HCT116 (cell line): ENCODE results near the gene PRSS21.

ENCODE experiments used
- POLR2A ChIP-seq: IDR thresholded peaks from 2 replicates; pipeline ENCODE4 v1.7.0; 2011; ENCODE audit warnings: borderline replicate concordance; ENCODE audit not compliant: insufficient read depth, insufficient read length; ENCODE audit errors: extremely low read depth
- POLR2AphosphoS5 ChIP-seq: IDR thresholded peaks from 2 replicates; pipeline ENCODE4 v1.6.1; 2011; ENCODE audit warnings: mild to moderate bottlenecking, low read depth, low read length, moderate library complexity
- RAD21 ChIP-seq: IDR thresholded peaks from 2 replicates; pipeline ENCODE4 v1.6.1; 2012; ENCODE audit warnings: low read depth, mild to moderate bottlenecking
- SIN3A ChIP-seq: IDR thresholded peaks from 2 replicates; pipeline ENCODE4 v1.6.1; 2012; ENCODE audit warnings: low read depth
- YY1 ChIP-seq: IDR thresholded peaks from 2 replicates; pipeline ENCODE4 v1.6.1; 2011; ENCODE audit warnings: low read length, low read depth, moderate library complexity, mild to moderate bottlenecking; ENCODE audit not compliant: insufficient replicate concordance; ENCODE audit errors: extremely low read depth
- ZFX ChIP-seq: fragments of 450-650 bp; IDR thresholded peaks from 2 replicates; pipeline ENCODE4 v1.6.1; 2017
- TF ChIP-seq, protein P1 (sequence below), 3 experiments: fragments of 200-600 bp in 1 of 3; sonication (generic) in 1 of 3; IDR thresholded peaks in 2 of 3; conservative IDR thresholded peaks in 1 of 3; 2 replicates each; pipeline ENCODE4 v1.5.1; 2012 to 2017; ENCODE audit warnings: low read depth in 2 of 3, low read length in 2 of 3, antibody characterized with exemption in 1 of 3, borderline replicate concordance in 1 of 3, control low read depth in 1 of 3, mild to moderate bottlenecking in 1 of 3, mixed read lengths in 1 of 3, mixed run types in 1 of 3, moderate library complexity in 1 of 3; ENCODE audit not compliant: insufficient read depth in 1 of 3

DNA sequence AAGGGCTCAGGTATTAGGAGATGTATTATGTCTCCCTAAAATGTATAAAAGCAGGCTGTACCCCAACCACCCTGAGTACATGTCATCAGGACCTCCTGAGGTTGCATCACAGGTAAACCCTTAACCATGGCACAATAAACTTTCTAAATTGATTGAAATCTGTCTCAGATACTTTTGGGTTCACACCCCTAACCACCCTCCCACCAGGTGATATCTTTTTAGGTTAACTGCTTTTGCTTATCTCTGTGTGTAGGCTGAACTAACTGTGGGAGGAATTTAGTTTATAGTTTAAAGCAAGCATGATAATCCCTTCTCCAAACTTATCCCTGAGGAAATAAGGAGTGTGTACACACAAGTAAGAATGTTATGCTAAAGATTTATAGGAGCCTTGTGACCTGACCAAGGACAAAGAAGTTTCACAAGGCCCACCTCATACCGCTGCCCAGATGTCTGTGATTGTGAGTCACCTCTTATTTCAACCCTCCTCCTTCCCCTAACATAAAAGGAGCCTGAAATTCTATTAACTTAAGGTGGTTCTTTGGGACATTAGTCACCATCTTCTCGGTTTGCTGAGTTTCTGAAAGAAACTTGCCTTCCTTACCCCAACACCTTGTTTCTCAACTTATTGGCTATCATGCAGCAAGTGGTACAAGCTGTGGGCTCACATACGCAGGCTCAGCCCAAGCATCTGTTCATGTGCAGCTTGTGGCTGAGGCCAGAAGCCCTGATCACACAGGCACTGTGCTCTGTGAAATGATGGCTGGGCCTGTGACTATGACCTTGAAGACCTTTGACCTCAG, 29.7 kb downstream of the PRSS21 start:
- no peak for TF ChIP-seq RAD21
- TF ChIP-seq ZFX = no peak
- no peak for TF ChIP-seq SIN3A
- TF ChIP-seq, protein P1, sequence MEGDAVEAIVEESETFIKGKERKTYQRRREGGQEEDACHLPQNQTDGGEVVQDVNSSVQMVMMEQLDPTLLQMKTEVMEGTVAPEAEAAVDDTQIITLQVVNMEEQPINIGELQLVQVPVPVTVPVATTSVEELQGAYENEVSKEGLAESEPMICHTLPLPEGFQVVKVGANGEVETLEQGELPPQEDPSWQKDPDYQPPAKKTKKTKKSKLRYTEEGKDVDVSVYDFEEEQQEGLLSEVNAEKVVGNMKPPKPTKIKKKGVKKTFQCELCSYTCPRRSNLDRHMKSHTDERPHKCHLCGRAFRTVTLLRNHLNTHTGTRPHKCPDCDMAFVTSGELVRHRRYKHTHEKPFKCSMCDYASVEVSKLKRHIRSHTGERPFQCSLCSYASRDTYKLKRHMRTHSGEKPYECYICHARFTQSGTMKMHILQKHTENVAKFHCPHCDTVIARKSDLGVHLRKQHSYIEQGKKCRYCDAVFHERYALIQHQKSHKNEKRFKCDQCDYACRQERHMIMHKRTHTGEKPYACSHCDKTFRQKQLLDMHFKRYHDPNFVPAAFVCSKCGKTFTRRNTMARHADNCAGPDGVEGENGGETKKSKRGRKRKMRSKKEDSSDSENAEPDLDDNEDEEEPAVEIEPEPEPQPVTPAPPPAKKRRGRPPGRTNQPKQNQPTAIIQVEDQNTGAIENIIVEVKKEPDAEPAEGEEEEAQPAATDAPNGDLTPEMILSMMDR (IDR thresholded peaks at IDR 0.05 in 2 of 3, conservative IDR thresholded peaks at IDR 0.05 in 1 of 3; ENCODE audit: borderline replicate concordance in 1 of 3, insufficient read depth in 1 of 3, low read depth in 2 of 3, low read length in 2 of 3) = no peak
- no peak for TF ChIP-seq POLR2AphosphoS5
- TF ChIP-seq YY1 = no peak
- TF ChIP-seq POLR2A = no peak
